CD4-positive, alpha-beta T cell treated with Interferon gamma for 1 hour (primary cell): ENCODE results near the gene IFT122.
"Not testable (repeated sequence)": the region's sequence is repeated elsewhere in the genome, so short reads cannot be mapped to it uniquely, and the experiment has no call there.

Experiments used
- DNase-seq: peaks from one replicate; pipeline ENCODE4 v3.0.0-alpha.2; 2020

The IFT122 gene

GRCh38 chr3:129498603-129499488, 58.8 kb downstream of the IFT122 start:
- DNase-seq = not testable (repeated sequence)

- not testable (repeated sequence) for DNase-seq
Observed at GRCh38 chr3:129499604-129500333, 59.7 kb downstream of the IFT122 start.

- no peak for DNase-seq
Observed at GRCh38 chr3:129500334-129500658, 60.3 kb downstream of the IFT122 start.

GRCh38 chr3:129501630-129502029, 61.6 kb downstream of the IFT122 start:
- no peak for DNase-seq

- DNase-seq = no peak
Observed at GRCh38 chr3:129502641-129503408, 62.8 kb downstream of the IFT122 start.

- DNase-seq = no peak
Observed at GRCh38 chr3:129503471-129504291, 63.7 kb downstream of the IFT122 start.

- no peak for DNase-seq
Observed at GRCh38 chr3:129504471-129505100, 64.6 kb downstream of the IFT122 start.

- DNase-seq = no peak
Observed at GRCh38 chr3:129505341-129505740, 65.3 kb downstream of the IFT122 start.

GRCh38 chr3:129506231-129506742, 66.3 kb downstream of the IFT122 start:
- no peak for DNase-seq

GRCh38 chr3:129507181-129507831, 67.3 kb downstream of the IFT122 start:
- DNase-seq = no peak

GRCh38 chr3:129512595-129512994, 72.6 kb downstream of the IFT122 start:
- DNase-seq = no peak

GRCh38 chr3:129513705-129514104, 73.7 kb downstream of the IFT122 start:
- DNase-seq = no peak

GRCh38 chr3:129514110-129514509, 74.1 kb downstream of the IFT122 start:
- no peak for DNase-seq

GRCh38 chr3:129514563-129514962, 74.5 kb downstream of the IFT122 start:
- DNase-seq = no peak

GRCh38 chr3:129515108-129515820, 75.2 kb downstream of the IFT122 start:
- not testable (repeated sequence) for DNase-seq

- not testable (repeated sequence) for DNase-seq
Observed at GRCh38 chr3:129515821-129516432, 75.9 kb downstream of the IFT122 start.

- no peak for DNase-seq
Observed at GRCh38 chr3:129517516-129517915, 77.5 kb downstream of the IFT122 start.

- DNase-seq = no peak
Observed at GRCh38 chr3:129518038-129518561, 78.1 kb downstream of the IFT122 start.

- no peak for DNase-seq
Observed at GRCh38 chr3:129518581-129518980, 78.6 kb downstream of the IFT122 start.

GRCh38 chr3:129519449-129519848, 79.4 kb downstream of the IFT122 start:
- DNase-seq = no peak
